CD4-positive, alpha-beta T cell treated with Interleukin-6 at 100 ng/mL for 8 hours (primary cell): ENCODE measurements around the gene PFKL.
A peak's percentile ranks its signal among the peaks of the same experiment; 100 is the strongest.
"Not testable (repeated sequence)": the region's sequence is repeated elsewhere in the genome, so short reads cannot be mapped to it uniquely, and the experiment has no call there.

Source experiments
- DNase-seq: peaks from one replicate; pipeline ENCODE4 v3.0.0-alpha.2; 2020; ENCODE audit warnings: mixed read lengths, low spot score

Gene PFKL

DNA sequence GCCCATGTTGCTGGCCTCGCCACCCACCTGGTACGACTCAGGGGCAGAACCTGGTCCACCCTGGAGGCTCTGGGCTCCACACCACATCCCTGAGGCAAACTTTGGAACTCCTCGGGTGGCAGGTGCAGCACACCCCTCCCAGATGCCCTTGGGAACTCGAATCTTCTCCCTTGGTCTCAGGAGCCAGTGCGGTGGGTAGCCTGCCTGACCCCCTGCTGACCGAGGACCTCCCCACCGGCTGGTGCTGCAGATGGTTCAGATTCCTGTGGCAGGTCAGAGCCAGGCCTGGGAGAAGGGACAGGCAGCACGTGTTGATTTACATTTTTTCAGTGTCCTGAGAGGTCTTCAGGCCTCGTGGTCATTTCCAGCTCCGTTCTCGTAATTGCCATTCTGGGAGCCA, 45.6 kb downstream of the PFKL start:
- no peak for DNase-seq

DNA sequence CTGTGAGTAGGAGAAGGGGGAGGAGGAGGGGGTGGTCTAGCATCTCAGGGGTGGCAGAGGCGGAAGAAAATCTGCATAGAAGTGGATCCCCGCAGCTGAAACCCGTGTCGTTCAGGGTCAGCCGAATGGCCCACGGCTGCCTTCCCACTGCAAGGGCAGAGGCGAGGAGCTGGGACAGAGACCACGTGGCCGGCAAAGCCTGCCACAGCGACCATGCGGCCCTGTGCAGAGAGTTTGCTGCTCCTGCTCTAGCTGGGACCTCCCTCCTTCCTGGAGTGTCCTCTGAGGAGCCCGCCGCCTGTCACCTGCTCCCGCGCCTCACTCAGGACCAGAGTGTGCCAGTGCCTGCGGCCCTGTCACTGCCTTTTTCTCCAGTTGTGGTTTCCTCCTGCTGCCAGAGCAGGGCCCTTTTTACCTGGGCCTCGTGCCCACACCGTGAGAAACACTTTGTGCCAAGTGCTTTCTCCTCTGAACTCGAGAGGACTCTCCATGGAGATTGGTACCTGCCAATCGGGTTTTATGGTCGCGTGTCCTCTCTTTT, 48.1 kb downstream of the PFKL start:
- no peak for DNase-seq

DNA sequence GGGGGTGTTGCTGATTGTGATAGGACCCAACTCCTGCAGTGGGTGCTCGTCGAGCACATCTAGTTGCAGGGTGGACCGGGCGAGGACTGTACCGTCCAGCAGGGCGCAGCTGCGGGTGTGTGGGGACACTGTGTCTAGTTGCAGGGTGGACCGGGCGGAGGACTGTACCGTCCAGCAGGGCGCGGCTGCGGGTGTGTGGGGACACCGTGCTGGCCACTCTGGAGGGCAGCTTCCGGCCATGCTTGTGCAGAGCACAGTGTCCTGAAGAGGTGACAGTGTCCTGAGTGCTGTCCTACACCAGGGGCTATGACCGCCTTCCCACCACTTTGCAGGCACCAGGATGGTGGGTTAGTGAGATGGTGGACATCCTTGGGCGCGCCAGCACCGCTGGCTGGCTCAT, 49.0 kb downstream of the PFKL start:
- DNase-seq, result no peak

DNA sequence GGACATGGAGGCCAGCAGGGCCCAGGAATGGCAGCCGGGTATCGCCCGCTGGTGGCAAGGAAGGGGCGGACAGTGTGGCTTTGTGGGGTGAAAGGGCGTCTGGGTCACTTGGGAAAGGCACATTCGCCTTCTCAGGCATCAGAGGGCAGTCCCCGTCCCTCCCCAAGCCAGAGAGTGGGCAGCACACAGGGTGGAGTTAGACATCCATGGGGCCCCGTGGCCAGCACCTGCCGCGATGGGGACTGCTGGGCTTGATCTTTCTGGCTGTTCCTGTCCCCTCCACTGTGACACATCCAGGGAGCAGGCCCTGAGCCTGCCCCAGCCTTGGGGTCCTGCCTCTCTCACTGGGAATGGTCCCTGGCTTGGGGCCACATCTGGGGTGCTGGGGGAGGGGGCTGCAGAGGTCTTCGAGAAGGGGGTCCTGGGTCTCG, 49.6 kb downstream of the PFKL start:
- DNase-seq, result no peak

DNA sequence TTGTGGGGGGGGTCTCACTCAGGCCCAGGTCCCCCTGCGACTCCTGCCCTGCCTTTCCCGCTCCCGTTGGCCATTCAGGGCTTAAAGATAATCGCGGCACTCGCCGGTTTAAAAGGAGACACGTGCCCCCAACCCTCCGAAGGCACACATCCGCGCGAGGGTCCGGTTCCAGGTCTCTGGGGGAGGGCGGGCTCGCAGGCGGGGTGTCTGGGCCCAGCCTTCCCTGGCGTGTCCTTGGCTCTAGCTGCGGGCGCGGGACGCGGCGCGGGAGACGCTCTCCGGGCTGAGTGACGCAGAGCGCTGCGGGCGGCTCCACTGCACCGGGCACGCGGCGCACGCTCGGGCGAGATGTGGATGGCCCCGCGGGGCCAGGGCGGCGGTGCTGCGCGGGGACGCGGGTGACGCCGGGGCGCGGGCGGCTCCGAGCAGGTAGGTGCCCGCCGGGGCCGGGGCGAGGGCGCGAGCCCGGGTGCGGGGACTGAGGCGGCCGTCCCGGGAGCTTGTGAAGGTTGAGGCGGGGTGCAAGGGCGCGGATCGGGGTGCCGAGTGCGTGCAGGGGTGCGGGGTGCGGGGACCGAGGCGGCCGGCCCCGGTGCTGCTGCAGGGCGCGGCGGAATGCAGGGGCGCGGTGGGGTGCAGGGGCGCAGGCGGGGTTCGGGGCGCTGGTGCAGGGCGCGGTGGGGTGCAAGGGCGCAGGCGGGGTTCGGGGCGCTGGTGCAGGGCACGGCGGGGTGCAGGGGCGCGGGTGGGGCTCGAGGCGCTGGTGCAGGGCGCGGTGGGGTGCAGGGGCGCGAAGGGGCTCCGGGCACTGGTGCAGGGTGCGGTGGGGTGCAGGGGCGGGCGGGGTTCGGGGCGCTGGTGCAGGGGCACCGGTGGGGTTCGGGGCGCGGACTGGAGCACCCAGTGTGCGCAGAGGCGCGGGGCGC, 50.3 kb downstream of the PFKL start:
- no peak for DNase-seq

DNA sequence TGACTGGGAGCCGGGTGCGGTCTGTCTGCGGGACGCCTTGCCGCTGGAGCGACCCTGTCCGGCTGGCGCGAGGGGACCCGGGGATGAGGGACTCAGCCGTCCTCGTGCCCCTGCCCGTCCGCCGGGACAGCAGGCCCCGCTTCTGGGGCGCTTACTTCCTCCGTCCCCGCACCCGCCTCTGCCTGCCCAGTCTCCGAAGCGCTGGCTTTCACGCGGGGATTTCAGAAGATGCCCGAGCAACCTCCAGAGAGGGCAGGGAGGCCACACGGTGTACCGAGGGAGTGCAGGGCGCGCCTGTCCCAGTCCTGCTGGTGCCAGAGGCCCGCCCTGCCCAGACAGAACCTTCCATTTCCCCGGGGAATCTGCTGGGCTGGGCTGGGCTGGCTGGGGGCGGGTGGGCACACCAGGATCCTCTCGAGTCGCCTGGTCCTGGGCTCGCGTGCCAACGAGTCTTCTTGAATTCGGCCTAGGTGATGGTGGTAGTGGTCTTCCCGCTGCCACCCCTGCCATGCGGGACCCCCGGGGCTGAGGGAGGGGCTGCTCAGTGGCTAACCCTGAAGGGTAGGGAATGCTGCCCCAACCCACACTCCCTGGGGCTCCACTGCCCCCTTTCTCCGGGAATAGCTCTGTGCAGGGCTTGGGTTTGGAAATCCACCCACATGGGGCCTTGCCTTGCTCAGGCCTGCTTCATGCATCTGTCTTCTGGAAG, 51.1 kb downstream of the PFKL start:
- DNase-seq, result no peak

DNA sequence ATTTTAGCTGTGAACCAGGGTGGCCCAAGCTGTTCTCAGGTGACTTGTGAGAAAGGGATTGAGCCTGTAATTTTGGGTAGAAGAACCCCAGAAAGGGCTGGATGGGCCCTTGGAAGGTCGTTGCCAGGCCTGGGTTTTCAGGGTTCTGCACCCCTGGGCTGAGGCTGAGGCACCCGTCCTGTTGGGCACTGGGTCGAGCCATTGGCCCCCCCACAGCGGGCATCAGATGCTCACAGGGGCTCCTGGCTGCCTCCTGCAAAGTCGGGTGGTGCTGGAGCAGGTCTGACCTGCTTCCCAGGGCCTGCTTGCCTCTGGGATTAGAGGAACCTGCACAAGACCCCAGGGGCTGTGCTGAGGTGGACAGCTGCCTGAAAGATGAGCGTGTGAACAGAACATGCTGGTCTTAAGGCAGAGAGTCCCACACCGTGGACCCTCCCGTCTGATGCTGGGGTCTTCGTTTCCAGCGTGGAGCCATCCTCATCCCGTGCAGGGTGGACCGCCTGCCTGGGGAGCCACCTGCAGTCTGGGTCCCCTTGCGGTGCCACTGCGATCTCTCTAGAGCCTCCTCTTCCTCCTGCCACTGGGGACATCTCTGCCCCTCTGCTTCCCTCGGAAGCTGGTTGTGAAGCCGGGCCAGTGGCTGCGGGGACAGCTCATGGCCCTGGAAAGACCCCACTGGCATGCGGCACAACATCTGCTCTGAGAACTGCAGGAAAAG, 51.8 kb downstream of the PFKL start:
- no peak for DNase-seq

DNA sequence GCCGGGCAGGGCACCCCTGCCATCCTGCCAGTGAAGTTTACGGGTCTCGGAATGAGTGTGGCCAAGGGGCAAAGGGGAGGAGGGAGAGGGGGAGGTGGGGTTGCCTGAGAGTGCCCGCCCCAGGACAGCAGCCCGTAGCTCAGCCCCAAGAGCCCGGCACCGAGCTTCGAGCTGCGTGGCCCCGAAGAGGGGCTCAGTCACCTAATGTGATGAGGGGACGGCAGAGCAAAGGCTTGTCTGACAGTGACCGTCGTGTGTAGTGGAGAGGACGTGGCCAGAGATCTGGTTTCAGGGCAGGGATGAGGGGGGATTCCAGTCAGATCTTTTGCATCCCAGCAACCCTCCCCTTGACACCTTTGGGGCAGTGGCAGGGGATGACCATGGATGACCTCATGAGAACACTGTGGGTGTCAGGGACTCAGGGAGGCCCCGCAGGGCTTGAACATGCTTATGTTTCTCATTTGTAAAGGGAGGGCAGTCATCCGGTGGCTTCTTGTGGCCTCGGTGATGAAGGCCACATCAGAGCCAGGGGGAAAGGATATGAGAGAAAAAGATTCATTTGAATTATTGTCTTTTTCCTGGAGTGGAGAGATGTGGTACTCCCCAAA, 52.5 kb downstream of the PFKL start:
- no peak for DNase-seq

DNA sequence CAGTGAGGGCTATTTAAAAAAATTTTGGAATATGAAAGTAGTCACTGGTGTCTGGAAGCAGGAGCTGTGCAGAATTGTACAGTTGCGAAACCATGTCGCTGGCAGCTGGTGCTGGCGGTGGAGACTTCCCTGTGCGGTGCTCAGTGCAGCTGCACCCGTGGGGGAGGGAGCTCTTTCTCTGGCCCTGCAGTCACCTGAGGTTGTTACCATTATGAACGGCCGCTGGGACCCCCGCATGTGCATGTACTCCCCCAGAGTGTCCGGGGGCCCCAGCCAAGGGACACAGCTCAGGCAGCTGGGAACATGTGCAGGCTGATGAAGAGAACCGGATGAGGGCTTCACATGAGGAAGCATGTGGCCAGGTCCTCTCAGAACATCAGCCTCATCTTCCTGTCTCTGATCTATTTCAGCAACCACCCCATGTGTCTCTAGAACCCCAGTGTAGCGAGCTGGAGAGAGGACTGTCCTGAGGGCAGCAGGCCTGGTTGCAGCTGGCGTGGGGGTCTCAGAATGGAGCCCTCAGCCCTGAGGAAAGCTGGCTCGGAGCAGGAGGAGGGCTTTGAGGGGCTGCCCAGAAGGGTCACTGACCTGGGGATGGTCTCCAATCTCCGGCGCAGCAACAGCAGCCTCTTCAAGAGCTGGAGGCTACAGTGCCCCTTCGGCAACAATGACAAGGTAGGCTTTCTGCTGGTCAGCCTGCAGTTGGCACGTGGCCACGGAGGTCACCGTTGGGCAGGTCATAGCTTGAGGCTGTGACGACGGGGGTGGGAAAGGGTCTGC, 53.5 kb downstream of the PFKL start, which contains the start of gene TRPM2:
TRPM2 (plus strand) TSS at position 431 of the 780 bp plus-strand sequence; CDS start at position 511, 80 bp downstream.
- DNase-seq, result peak; percentile 51

DNA sequence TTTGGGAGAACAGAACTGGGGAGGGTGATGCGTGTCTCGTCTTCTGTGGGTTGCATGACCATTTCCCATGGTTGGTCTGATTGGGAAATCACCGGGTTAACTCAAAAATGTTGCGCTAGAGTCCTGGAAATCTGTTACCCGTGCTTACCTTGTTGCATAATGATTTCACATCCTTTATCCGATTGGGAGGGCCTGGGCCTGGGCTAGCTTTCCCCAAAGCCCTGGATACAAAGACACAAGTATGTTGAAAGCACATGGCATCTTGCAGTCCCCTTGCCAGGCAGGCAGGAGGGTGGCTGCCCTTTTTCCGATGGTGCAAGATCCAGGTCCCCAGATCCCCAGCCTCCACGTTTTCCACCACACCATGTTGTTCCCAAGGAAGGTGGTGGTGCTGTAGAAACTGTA, 54.1 kb downstream of the PFKL start:
- DNase-seq, result no peak

DNA sequence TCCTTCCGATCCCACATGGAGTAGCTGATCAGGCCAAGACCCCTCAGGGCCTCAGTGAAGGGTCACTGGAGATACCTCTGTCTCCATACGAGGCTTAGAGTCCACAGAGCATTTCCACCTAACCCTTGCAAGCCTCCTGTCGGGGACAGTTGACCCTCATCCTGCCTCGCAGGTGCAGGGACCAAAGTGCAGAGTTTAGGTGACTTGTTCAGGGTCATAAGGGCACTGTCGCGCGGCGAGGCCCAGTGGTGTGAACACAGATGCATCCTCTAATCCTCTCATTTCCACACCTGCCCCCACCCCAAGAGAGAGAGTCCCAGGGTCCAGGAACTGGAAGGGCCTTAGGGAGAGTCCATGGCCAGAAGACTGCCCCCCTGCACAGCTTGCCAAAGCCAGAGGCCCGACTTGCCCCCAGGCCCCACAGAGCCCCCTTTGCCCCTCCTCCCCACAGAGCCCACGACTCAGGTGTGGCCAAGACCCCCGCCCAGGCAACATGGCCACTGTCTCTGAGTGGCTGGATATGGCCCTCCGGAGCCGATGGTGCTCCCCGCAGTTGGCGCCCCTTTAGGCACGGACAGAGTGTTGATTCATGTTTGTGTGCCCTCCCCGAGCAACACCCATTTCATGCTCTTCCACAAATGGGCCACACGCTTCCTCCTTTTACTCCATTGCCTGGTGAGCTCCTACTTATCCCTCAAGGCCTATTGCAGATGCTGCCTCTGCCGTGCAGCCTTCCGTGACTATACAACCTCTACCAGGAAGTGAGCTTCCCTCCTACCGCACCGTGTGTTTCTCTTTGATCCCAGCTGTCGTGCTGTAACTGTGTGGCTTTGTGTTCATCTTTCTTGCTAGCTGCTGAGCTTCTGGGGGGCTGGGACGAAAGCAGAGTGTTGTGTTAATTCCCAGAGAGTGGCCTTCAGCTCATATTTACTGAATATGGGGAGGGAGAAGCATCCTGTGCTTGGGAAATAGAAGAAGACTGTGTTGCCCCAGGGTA, 55.2 kb downstream of the PFKL start:
- peak; percentile 27 for DNase-seq

DNA sequence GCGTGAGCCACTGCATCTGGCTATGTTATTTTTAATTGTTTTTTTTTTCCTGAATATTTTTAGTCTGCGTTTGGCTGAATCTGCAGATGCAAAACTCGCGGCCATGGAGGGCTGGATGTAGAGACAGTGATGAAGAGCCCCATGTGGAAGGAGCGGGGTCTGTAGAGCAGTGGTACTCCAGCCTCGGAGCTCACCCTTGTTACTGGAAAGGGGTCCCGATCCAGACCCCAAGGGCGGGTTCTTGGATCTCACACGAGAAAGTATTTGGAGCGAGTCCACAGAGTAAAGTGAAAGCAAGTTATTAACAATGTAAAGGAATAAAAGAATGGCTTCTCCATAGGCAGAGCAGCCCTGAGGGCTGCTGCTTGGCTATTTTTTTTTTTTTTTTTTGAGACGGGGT, 56.3 kb downstream of the PFKL start:
- DNase-seq, result no peak

DNA sequence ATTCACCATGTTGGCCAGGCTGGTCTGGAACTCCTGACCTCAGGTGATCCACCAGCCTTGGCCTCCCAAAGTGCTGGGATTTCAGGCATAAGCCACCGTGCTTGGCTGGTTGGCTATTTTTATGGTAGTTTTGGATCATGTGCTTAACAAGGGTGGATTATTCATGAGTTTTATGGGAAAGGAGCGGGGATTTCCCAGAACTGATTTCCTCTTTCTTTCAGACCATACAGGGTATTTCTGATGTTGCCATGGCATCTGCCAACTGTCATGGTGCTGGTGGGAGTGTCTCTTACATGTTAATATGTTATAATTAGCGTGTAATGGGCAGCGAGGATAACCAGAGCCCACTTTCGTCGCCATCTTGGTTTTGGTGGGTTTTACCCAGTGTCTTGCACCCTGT, 56.8 kb downstream of the PFKL start:
- no peak for DNase-seq

DNA sequence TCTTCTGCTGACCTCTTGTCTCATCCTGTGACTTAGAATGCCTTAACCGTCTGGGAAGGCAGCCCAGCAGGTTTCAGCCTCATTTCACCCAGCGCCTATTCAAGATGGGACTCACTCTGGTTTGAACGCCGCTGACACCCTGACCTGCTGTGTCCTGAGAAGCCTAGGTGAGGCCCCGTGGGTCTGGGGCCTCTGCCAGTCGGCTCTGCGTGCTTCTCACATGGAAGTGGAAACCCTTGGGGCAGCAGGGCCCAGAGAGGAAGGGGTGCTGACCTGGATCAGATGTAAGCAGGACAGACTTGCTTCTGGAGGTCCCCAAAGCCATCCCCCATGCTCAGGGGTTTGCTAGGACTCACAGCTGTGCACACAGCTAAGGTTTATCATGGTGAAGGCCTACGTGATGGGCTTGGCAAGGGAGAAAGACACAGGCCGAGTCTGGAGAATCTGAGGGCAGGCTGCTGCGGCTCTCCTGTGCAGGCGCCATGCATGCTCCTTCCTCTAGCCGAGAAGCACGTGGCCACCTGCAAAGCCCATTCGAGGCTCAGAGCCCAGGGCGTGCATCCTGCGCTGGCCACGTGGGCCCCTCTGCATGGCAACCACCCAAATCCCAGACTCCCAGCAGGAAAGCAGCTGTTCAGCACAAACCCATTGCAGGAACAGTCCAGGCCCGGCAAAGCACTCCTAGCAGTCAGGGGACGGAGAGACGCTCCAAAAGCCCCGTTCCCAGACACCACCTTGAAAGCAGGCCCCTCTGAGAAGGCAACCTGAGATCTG, 57.4 kb downstream of the PFKL start:
- DNase-seq, result no peak

DNA sequence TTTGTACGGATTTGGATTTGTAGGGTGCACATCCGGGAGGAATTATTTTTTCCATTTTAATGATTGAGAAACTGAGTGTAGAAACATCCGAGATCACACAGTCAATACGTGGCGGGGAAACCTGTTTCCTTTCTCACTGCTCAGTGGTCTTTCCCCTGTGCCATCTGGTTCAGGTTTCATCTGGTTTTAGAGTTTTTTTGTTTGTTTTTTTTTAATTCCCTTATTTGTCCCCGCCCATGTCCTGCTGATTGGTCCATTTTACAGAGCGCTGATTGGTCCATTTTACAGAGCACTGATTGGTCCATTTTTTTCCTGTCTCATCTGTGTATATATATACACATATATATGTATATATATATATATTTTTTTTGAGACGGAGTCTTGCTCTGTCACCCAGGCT, 59.5 kb downstream of the PFKL start:
- DNase-seq, result no peak

DNA sequence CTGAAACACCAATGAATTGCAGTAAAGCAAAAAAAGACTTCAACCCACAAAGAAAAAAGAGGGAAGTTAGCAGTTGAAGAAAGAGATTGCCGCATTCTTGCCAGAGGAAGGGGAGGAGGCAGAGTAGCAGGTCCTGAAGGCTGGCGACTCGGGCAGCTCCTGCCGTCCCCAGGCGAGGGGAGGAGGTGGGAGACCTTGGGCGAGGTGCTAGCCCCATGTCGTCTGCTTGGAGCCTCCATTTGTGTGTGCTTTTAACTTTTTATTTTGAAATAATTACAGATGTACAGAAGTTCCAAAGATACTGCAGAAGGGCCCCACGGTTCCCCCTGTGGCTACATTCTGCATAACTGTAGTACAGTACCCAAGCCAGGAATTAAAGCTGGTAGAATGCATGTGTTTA, 60.3 kb downstream of the PFKL start:
- DNase-seq, result no peak

DNA sequence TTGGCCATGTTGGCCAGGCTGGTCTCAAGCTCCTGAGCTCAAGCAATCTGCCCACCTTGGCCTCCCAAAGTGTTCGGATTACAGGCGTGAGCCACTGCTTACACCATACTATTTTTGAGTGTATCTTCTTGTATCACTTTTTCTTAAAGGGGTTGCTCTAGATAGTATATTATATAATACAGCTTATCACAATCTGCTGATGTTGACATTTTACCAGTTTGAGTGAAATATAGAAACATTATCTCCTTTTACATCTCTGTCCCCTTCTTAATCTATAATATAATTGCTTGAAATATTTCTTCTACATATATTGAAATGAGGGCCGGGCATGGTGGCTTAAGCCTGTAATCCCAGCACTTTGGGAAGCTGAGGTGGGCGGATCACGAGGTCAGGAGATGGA, 62.0 kb downstream of the PFKL start:
- not testable (repeated sequence) for DNase-seq

DNA sequence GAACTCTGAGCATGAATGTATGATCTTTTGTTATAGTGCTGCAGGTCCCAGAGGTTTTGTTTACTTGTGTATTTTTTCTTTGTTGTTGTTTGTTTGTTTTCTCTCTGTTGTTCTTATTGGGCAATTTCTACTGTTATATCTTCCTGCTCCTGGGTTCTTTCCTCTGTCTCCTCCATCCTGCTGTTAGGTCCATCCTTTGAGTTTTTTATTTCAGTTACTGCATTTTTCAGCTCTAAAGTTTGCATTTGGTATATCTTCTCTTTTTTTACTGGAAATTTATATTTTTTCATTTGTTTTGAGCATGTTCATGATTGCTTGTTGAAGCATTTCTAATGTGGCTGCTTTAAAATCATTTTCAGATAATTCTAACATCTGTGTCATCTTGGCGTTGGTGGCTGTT, 63.4 kb downstream of the PFKL start:
- no peak for DNase-seq
